C1 segment of cervical spinal cord (tissue), 14 donors: Measurements from ENCODE around the gene AASDHPPT.

Experiments used
- DNase-seq, 14 donors: peaks; one replicate each; lab custom pipeline; 2025; lab: John Stamatoyannopoulos, UW

The AASDHPPT gene

GRCh38 chr11:106086135-106086534 lies 8.7 kb downstream of the AASDHPPT start:
- DNase-seq = no peak

GRCh38 chr11:106086850-106087249 lies 9.4 kb downstream of the AASDHPPT start:
- peak in 1 of 14 donors; percentile 31 for DNase-seq

GRCh38 chr11:106087815-106088435 lies 10.5 kb downstream of the AASDHPPT start:
- DNase-seq = peak in 4 of 14 donors; percentile 0 to 34 (median 2)

GRCh38 chr11:106088896-106089295 lies 11.4 kb downstream of the AASDHPPT start:
- DNase-seq = no peak

GRCh38 chr11:106091480-106092123 lies 14.1 kb downstream of the AASDHPPT start:
- no peak for DNase-seq

- DNase-seq = no peak
Observed at GRCh38 chr11:106092446-106092845, 15.0 kb downstream of the AASDHPPT start.

GRCh38 chr11:106098893-106099553 lies 21.6 kb downstream of the AASDHPPT start:
- no peak for DNase-seq

- no peak for DNase-seq
Observed at GRCh38 chr11:106101370-106101769, 23.9 kb downstream of the AASDHPPT start.

- no peak for DNase-seq
Observed at GRCh38 chr11:106101819-106102218, 24.4 kb downstream of the AASDHPPT start.

- no peak for DNase-seq
Observed at GRCh38 chr11:106105986-106106385, 28.5 kb downstream of the AASDHPPT start.

- no peak for DNase-seq
Observed at GRCh38 chr11:106121570-106122320, 44.3 kb downstream of the AASDHPPT start.

- DNase-seq = no peak
Observed at GRCh38 chr11:106127604-106128003, 50.1 kb downstream of the AASDHPPT start.

GRCh38 chr11:106128740-106129139 lies 51.3 kb downstream of the AASDHPPT start:
- no peak for DNase-seq

- DNase-seq = no peak
Observed at GRCh38 chr11:106131998-106132397, 54.5 kb downstream of the AASDHPPT start.

GRCh38 chr11:106132582-106133354 lies 55.3 kb downstream of the AASDHPPT start:
- no peak for DNase-seq

GRCh38 chr11:106133529-106133928 lies 56.1 kb downstream of the AASDHPPT start:
- no peak for DNase-seq

- no peak for DNase-seq
Observed at GRCh38 chr11:106137061-106137460, 59.6 kb downstream of the AASDHPPT start.

GRCh38 chr11:106137758-106138157 lies 60.3 kb downstream of the AASDHPPT start:
- DNase-seq = no peak
